Measurements from ENCODE around the gene UQCC2.

UQCC2 gene

DNA sequence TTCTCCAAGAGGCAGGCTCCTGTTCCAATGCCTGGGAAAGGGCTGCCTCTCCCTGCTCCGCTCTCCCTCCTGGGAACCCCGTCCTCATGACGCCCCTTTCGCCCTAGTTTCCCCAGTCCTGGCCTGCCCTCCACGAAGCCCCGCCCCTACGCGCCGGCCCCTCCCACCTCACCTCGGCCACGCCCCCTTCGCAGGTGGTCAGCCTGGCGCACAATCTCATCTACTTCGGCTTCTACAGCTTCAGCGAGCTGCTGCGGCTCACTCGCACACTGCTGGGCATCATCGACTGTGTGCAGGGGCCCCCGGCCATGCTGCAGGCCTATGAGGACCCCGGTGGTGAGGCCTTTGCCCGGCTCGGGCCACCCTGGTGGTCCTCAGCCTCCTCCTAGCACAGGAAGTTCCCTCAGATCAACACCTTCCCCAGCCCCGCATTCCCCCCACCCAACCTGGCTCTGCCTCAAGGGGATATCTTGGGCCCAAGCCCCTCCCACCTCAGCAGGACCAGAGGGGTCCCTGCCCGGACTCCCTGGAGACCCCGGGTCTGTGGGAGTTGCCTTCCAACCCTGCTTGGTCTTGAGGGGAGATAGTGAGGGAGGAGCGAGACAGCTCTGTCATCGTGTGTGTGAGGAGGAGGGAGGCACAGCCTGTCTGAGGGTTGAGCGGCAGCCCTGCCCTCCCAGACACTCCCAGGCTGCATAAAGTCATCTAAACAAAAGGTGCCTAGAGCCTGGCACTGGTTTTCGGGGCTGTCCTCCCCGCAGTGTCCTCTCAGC, 40.3 kb downstream of the UQCC2 start:
- DNase-seq = no peak

DNA sequence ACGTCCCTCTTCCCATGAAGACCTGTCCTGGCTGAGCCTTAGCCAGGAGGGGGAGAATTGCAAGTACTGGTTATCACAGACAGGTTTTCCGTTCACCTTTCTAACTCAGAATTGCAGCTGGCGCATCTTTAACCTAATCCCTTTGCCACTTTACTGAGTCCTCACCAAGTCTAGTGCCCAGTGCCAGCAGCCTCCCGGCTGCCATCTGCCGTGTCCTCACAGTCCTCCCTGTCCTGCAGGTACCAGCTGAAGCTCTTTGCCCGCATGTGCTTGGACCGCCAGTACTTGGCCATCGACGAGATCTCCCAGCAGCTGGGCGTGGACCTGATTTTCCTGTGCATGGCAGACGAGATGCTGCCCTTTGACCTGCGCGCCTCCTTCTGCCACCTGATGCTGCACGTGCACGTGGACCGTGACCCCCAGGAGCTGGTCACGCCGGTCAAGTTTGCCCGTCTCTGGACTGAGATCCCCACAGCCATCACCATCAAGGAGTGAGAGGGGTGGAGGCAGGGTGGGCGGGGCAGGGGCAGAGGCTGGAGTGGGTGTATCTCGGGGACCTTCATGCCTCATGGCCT, 41.3 kb downstream of the UQCC2 start:
- no peak for DNase-seq

DNA sequence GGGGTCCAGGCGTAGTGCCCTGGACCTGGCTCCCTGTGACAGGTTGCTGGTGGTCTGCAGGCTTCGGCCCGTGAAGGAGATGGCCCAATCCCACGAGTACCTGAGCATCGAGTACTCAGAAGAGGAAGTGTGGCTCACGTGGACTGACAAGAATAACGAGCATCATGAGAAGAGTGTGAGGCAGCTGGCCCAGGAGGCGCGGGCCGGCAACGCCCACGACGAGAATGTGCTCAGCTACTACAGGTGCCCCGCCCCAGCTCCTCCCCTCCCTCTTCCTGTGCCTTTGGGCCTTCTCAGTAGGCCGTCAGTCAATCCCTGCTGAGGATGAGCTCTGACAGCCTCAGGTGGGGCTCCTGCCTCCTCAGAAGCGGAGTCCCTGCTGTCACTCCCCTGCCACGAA, 42.6 kb downstream of the UQCC2 start:
- DNase-seq = peak; percentile 29 to 53

DNA sequence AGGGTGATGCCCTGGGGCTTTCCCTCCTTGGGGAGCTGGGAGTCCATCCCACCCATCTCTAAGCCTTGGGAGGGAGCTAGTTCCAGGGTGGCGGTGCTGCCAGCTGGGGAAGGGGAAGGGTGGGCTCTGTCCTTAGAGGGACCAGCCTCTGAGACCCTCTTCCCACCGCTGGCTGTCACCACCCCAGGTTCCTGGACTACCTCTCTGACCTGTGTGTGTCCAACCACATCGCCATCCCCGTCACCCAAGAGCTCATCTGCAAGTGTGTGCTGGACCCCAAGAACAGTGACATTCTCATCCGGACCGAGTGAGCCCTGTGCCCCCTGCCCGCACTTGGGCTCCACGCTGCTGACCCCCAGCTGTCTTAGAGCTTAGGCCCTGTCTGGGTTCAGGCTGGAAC, 43.2 kb downstream of the UQCC2 start:
- DNase-seq = no peak

DNA sequence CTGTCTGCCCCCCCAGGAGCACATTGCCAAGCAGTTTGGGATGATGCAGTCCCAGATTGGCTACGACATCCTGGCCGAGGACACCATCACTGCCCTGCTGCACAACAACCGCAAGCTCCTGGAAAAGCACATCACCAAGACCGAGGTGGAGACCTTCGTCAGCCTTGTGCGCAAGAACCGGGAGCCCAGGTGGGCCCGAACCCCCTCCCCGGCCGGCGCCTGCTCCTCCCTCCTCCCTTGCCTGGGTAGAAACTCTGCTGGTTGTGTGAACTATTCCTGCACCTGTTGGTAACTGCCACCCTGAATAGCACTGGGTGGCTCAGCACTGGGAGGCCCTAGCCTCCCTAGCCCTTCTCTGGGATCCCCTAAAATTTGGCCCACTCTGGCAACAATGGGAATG, 43.7 kb downstream of the UQCC2 start:
- no peak for DNase-seq

DNA sequence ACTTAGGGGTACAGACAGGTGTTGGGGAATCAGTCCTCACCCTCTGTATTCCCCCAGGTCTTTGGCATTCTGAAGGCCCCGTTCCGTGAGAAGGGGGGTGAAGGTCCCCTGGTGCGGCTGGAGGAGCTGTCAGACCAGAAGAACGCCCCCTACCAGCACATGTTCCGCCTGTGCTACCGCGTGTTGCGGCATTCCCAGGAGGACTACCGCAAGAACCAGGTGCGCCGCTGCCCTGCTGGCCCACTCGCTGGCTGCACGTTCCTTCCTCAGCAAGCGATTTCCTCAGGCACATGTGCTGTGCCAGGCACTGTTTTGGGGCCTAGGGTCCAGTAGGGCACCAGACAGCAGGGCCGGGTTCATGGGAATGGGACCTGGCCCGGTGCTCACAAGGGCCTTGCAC, 44.4 kb downstream of the UQCC2 start:
- DNase-seq = no peak

DNA sequence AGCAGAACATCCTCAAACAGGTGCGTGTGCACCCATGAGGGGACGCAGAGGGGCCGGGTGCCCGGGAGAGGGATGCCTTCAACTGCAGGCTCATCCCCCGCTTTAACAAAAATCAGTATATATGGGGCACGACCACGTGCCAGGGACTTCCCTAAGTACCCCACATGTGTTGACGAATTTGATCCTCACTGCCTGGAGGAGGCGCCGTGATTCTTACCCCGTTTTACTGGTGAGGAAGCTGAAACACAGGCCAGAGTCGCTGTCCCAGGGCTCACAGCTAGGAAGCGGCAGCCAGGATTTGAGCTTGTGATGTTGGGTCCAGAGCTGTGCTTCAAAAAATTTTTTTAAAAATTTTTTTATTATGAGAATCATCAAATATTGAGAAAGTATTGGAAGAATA, 45.5 kb downstream of the UQCC2 start:
- DNase-seq = no peak

DNA sequence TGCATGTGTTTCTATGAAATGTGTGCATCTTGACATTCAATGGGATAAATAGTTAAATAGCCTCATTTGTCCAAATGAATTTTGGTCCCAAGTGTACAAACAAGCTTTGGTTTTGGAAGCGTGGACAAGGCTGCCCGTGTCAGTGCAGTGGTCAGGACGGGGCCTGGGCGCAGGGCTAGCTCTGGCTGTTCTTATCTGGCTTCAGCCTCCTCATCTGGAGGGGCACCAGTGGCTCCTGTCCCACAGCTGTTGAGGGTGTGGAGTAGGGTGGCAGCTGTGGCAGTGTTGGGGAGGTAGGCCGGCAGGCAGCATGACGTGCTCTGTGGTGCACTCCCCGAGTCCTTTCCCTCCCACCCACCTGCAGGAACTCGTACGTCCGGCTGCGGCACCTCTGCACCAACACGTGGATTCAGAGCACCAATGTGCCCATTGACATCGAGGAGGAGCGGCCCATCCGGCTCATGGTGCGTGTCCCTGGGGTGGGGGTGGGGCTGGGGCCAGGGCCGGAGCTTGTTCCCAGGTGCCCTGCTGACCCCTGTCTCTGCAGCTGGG, 46.9 kb downstream of the UQCC2 start:
- DNase-seq = no peak

DNA sequence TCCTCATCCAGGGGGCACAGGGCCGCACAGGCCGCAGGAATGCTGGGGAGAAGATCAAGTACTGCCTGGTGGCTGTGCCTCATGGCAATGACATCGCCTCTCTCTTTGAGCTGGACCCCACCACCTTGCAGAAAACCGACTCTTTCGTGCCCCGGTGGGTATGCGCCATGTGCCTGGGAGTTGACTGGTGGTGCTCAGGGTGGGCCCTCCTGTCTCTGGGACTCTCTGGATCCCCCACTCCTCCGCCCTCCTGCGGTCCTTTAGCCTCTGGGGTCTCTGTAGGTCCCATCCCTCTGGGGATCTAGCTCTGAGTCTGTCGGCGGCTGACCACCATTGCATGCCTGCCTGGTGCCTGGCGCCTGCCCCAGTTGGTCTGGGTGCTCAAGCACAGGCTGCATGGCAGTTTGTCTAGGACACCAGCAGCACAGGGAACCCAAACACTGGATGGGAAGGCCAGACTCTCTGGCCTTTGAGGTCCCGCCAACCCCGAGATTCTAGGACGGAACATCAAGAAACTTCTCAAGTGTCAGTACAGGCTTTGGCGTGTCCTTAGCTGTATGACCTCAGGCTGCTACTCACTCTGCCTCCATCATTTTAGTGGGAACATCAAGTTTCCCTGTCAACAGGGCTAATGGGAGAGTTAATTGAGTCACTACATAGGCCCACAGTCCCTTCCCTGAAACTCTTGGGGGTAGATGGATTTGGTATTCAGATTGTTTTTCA, 47.6 kb downstream of the UQCC2 start:
- no peak for DNase-seq

DNA sequence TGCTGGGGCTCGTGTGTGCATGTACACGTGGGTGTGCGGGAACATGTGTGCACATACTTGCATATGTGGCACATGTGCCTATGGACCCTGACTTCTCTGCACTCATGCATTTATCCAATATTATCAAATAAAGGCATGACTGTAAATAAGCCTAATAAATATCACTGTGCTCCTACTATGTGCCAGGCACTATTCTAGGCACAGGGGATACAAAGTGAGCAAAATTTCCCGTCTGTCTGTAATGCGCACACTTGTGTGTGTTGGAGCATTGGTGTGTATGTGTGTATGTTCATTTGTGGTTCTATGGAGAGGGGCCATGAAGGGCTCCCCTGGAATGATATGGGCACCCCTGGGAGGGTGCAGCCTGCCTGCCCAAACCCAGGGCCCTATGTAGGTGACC, 48.5 kb downstream of the UQCC2 start:
- DNase-seq = no peak

DNA sequence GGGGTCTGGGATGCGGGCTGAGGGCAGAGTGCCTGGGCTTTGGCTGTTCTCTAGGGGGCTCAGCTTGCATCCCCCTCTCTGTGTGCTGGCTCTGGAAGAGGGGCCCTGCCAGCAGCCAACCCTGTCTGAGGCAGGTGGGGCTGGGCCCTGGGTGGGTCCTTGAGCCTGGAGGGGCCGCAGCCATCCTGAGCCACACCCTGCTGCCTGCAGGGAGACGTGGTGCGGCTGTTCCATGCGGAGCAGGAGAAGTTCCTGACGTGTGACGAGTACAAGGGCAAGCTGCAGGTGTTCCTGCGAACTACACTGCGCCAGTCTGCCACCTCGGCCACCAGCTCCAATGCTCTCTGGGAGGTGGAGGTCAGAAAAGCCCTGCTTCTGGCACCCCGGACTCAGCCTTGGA, 49.2 kb downstream of the UQCC2 start:
- DNase-seq = no peak

DNA sequence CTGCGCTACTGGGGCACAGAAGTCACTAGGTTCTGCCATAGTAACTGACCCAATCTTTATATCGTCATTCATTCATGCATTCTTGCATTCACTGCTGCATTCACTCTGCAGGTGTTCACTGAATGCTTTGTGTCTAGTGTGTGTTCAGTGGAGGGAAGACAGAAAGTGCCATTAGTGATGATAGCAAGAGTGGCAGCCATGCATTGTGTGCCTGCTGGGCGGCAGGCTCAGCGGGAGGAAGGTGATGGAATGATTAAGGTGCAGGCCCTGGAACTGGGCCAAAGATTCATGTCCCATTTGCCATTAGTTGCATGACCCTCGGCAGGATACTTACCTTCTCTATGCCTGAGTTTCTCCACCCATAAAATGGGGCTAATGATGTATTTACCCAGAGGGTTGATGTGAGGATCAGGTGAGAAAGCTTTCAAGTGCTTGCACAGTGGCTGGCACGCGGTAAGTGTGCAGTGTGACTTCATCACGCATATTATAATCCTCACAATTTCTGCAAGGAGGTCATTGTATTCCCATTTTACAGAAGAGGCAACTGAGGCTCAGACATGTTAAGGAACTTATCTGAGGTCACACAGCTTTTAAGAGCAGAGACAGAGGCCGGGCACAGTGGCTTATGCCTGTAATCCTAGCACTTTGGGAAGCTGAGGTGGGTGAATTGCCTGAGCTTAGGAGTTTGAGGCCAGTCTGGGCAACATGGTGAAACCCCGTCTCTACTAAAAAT, 50.2 kb downstream of the UQCC2 start:
- DNase-seq = no peak

DNA sequence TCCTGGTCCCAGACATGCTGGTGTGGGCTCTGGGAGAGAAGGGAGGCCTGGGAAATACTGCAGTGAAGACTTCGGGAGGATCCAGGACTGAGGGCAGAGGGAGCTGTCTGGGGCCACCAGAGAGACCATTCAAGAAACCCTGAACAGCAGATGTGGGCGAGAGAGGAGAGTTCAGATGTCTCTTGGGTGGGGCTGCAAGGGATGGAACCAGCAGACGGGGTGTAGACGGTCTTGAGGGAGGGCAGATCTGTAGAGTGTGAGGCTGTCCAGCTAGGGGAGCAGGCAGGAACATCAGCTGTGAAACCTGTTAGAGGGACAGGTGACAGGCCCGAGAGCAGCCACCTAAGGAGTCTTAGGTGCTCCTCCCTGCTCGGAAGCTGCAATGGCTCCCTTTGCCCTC, 51.5 kb downstream of the UQCC2 start:
- DNase-seq = no peak

DNA sequence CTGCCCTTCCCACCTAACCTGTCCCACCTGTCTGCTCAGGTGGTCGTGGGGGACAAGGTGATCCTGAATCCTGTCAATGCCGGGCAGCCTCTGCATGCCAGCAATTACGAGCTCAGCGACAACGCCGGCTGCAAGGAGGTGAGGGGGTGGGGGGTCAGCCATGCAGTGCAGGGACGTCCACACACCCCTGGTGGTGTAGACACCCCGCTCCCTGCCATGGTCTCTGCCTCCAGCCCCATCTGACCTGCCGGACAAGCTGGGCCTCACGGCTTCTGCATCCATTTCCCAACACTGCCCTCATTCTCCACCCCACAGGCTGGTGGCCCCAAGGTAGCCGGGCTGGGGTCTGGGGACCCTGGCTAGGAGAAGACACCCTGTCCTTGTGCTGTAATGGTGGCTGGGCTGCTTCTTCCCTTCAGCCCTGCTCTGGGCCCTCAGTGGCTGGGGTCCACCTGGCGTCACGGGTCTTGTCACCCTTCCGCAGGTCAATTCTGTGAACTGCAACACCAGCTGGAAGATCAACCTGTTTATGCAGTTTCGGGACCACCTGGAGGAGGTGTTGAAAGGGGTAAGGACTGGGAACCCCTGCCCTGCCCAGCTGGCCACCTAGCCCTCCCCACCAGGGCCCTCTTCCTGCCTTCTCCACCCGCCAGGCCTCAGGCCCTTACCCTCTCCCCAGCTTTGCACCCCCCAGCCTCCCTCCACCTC, 52.4 kb downstream of the UQCC2 start:
- DNase-seq = no peak

DNA sequence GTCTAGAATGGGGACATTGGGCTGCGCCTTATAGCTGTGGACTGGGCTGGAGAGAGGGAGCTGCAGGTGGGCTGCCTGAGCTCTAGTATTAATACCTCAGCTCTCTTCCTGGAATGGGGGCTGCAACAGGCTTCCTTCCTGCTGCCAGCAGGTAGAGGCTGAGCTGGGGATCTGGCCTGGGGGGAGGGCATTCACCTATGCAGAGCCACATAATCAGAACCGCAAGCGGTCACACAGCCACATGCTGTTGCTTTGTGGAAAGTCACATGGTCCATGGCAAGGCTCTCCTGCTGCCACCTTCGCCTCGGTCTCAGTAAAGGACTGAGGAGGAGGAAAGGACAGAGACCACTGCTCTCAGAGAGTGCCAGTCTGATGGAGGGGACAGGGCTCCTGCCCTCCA, 54.7 kb downstream of the UQCC2 start:
- no peak for DNase-seq

DNA sequence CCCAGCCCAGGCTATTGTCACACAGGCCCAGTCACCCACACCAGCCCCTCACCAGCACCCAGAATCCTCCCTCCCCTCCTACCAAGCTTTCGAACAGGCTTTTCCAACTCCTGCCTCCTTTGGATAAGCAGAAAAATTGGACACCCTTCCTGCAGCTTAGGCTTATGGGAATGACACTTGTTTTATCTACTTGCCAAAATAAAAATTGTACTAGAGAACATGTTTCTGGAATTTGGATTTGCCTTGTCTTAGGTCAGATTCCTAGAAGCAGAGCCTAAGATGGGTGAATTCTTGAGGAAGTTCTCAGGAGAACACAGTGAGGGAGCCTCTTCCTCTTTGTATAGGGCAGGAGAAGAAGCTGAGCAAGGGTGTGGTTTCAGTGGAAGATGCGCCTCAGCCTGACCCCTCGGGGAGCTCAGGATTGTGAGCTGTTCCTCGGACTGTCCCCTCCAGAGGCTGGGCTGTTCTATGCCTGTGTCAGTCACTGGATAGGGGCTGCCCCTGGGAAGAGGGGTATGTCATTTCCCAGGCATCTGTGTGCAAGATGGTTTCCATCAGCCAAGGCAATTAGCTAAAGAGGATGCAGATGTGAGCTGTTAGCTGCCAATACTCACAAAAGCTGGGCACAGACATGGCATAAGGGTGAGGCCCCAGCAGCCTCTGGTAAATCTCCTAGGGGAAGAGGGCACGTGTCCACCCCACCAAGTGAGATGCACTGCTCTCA, 56.5 kb downstream of the UQCC2 start:
- DNase-seq = no peak

DNA sequence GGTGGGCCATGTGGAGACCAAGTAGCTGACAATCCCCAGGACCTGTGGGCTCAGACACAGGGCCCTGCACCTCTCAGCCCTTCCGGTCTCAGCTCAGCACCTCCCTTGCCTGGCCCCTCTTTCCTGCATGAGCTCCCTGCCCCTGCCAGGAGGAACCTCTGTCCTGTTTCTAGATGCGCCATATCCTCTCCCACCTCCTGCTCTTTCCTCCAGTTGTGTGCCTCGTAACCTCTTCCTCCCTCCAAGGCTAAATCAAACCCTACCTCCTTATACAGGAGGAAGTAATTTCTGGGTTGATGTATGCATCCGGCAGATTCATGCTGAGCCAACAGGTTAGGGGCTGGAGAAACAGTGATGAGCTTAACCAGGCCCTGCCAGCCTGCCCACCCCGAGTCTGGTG, 59.5 kb downstream of the UQCC2 start:
- DNase-seq = no peak

DNA sequence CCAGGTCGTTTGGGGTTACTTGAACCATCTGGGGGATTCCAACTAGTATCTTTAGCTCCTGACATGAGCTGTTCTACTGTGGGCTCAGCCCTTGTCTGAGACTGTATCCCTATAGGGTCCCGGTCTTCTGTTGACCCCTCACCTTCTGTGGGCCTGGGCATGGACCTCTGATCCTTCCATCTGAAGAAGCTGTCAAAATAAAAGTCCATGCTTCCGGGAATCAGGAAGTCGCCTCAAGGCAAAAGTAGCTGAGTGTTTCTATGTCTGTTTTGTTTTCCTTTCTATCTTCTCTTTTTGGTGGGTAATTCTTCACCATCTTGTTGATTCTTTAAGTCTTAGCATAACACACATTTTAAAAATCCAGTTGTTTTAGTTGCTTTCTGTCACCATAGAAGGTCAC, 60.1 kb downstream of the UQCC2 start:
- no peak for DNase-seq
